Neural cell (in vitro differentiated cells): ENCODE results near the gene NR2C1. TPM values are rescaled to one million over a fixed set of nuclear protein-coding genes. Genes with fewer than 3 reads are reported as not detected.

ENCODE experiments used
- H2AFZ ChIP-seq: fragments of 200-600, 300-800 bp; sonication (generic), shearing (Covaris generic); 2 replicates; pipeline ENCODE4 v1.6.0; 2014; ENCODE audit warnings: low read depth, mild to moderate bottlenecking, antibody characterized with exemption, low read length, moderate library complexity
- H3F3A ChIP-seq: fragments of 200-600 bp; shearing (Covaris generic); 2 replicates; pipeline ENCODE4 v1.6.1; 2016; ENCODE audit warnings: mild to moderate bottlenecking, moderate library complexity, mixed read lengths, antibody characterized with exemption, low read length; ENCODE audit not compliant: insufficient read depth, poor library complexity, severe bottlenecking
- H3K27ac ChIP-seq: fragments of 200-600, 300-800 bp; sonication (generic), shearing (Covaris generic); 2 replicates; pipeline ENCODE4 v1.5.1; 2014; ENCODE audit warnings: mild to moderate bottlenecking, low read length, moderate library complexity
- H3K27me3 ChIP-seq: fragments of 300-800, 200-600 bp; sonication (generic), shearing (Covaris generic); 2 replicates; pipeline ENCODE4 v1.6.0; 2014; ENCODE audit warnings: mild to moderate bottlenecking, low read depth, low read length, moderate library complexity; ENCODE audit not compliant: insufficient read depth
- H3K36me3 ChIP-seq: fragments of 300-800, 200-600 bp; sonication (generic), shearing (Covaris generic); 2 replicates; pipeline ENCODE4 v1.5.1; 2014; ENCODE audit warnings: mild to moderate bottlenecking, antibody characterized with exemption, low read length, moderate library complexity; ENCODE audit not compliant: insufficient read depth
- H3K4me2 ChIP-seq: fragments of 300-800, 200-600 bp; sonication (generic), shearing (Covaris generic); 2 replicates; pipeline ENCODE4 v1.6.0; 2014; ENCODE audit warnings: mild to moderate bottlenecking, low read length
- H3K4me3 ChIP-seq: fragments of 300-800, 200-600 bp; sonication (generic), shearing (Covaris generic); 2 replicates; pipeline ENCODE4 v1.5.1; 2014; ENCODE audit warnings: mild to moderate bottlenecking, low read length, moderate library complexity
- H3K79me2 ChIP-seq: fragments of 200-600 bp; shearing (Covaris generic); replicated peaks from 2 replicates; pipeline ENCODE4 v1.6.0; 2014; ENCODE audit warnings: mild to moderate bottlenecking, low read length, moderate library complexity; ENCODE audit not compliant: insufficient read depth
- H3K9ac ChIP-seq: fragments of 300-800, 200-600 bp; sonication (generic), shearing (Covaris generic); 2 replicates; pipeline ENCODE4 v1.6.1; 2016; ENCODE audit warnings: mild to moderate bottlenecking, low read length, mixed read lengths
- H3K9me2 ChIP-seq: fragments of 200-600 bp; shearing (Covaris generic); 2 replicates; pipeline ENCODE4 v1.6.1; 2016; ENCODE audit warnings: mild to moderate bottlenecking, low read length, mixed read lengths; ENCODE audit not compliant: insufficient read depth
- H3K9me3 ChIP-seq: fragments of 200-600, 300-800 bp; sonication (generic), shearing (Covaris generic); 2 replicates; pipeline ENCODE4 v1.6.1; 2016; ENCODE audit warnings: mild to moderate bottlenecking, mixed run types, low read length, moderate library complexity, mixed read lengths
- H4K20me1 ChIP-seq: fragments of 200-600 bp; shearing (Covaris generic); 2 replicates; pipeline ENCODE4 v1.6.1; 2016; ENCODE audit warnings: mild to moderate bottlenecking, mixed run types; ENCODE audit not compliant: insufficient read depth
- CTCF ChIP-seq: fragments of 450-650 bp; IDR thresholded peaks from 2 replicates; pipeline ENCODE4 v1.5.1; 2014; ENCODE audit warnings: antibody characterized with exemption, mild to moderate bottlenecking, moderate library complexity; ENCODE audit not compliant: poor library complexity, severe bottlenecking
- EP300 ChIP-seq: fragments of 450-650 bp; conservative IDR thresholded peaks from 2 replicates; pipeline ENCODE4 v1.6.1; 2014; ENCODE audit warnings: antibody characterized with exemption, mild to moderate bottlenecking, moderate library complexity; ENCODE audit not compliant: poor library complexity, severe bottlenecking
- EZH2 ChIP-seq: fragments of 200-600, 300-800 bp; shearing (Covaris generic), sonication (generic); IDR thresholded peaks from 2 replicates; pipeline ENCODE4 v1.6.1; 2014; ENCODE audit warnings: antibody characterized with exemption, low read length, borderline replicate concordance, mild to moderate bottlenecking; ENCODE audit not compliant: insufficient read depth, poor library complexity, severe bottlenecking
- MXI1 ChIP-seq: fragments of 450-650 bp; conservative IDR thresholded peaks from 2 replicates; pipeline ENCODE4 v1.6.1; 2014; ENCODE audit warnings: antibody characterized with exemption, mild to moderate bottlenecking; ENCODE audit not compliant: poor library complexity, severe bottlenecking
- POLR2AphosphoS5 ChIP-seq: IDR thresholded peaks from 2 replicates; pipeline ENCODE4 v1.6.1; 2012
- RAD21 ChIP-seq: fragments of 450-650 bp; conservative IDR thresholded peaks from 2 replicates; pipeline ENCODE4 v1.6.1; 2014; ENCODE audit warnings: antibody characterized with exemption, mild to moderate bottlenecking, moderate library complexity
- REST ChIP-seq: IDR thresholded peaks from 2 replicates; pipeline ENCODE4 v1.6.1; 2012; ENCODE audit warnings: borderline replicate concordance
- SMC3 ChIP-seq: fragments of 450-650 bp; conservative IDR thresholded peaks from 2 replicates; pipeline ENCODE4 v1.6.1; 2014; ENCODE audit warnings: antibody characterized with exemption, mild to moderate bottlenecking, moderate library complexity; ENCODE audit not compliant: poor library complexity
- TAF1 ChIP-seq: IDR thresholded peaks from 2 replicates; pipeline ENCODE4 v1.6.1; 2012; ENCODE audit warnings: low read depth
- polyA plus RNA-seq: library from polyadenylated mRNA; depleted of rRNA; stranded (reverse); fragments of >200 nt; gene quantifications from 2 replicates; pipeline ENCODE4 v1.2.3, GENCODE V29; 2014

NR2C1 gene
- polyA plus RNA-seq, 1 donor from 2014 or later, result 137 TPM

- Histone ChIP-seq H3F3A (no peaks in the 10 kb centered on the region), H3K4me2 (no peak overlapping the region), H3K27me3 (no peaks in the 10 kb centered on the region)
These were observed 58.9 kb downstream of the NR2C1 start for GRCh38 chr12:95014554-95014953.

GRCh38 chr12:95006206-95006605 is 67.2 kb downstream of the NR2C1 start:
- Histone ChIP-seq H3K4me2 (no peak overlapping the region), H3K27ac (no peak overlapping the region), H3K36me3 (no peaks in the 10 kb centered on the region), H3F3A (no peaks in the 10 kb centered on the region), H4K20me1 (no peaks in the 10 kb centered on the region), H3K9ac (no peak overlapping the region), H2AFZ (no peak overlapping the region), H3K4me3 (no peak overlapping the region), H3K9me3 (peaks cover 5% of the 10 kb centered on the region), H3K79me2 (peaks cover 10% of the 10 kb centered on the region), H3K27me3 (no peaks in the 10 kb centered on the region), H3K9me2 (no peaks in the 10 kb centered on the region)
- TF ChIP-seq REST (no peak), EZH2 (no peak), SMC3 (no peak), EP300 (no peak), MXI1 (no peak), RAD21 (no peak), TAF1 (no peak), POLR2AphosphoS5 (no peak), CTCF (no peak)

More at GRCh38 chr12:95014554-95014953, 58.9 kb downstream of the NR2C1 start:
- Histone ChIP-seq H3K9me3 (no peaks in the 10 kb centered on the region), H3K4me3 (no peak overlapping the region), H3K27ac (no peak overlapping the region), H2AFZ (no peak overlapping the region), H3K9me2 (no peaks in the 10 kb centered on the region), H4K20me1 (no peaks in the 10 kb centered on the region), H3K9ac (no peak overlapping the region), H3K36me3 (no peaks in the 10 kb centered on the region), H3K79me2 (no peaks in the 10 kb centered on the region)
- TF ChIP-seq EP300, result no peak
- no peak for TF ChIP-seq MXI1
- TF ChIP-seq POLR2AphosphoS5, result no peak

GRCh38 chr12:95004610-95005009 is 68.8 kb downstream of the NR2C1 start:
- Histone ChIP-seq H3K27me3 (no peaks in the 10 kb centered on the region), H3K27ac (no peak overlapping the region), H3K4me3 (no peak overlapping the region), H3K79me2 (peaks cover 15% of the 10 kb centered on the region), H3F3A (no peaks in the 10 kb centered on the region), H3K4me2 (no peak overlapping the region), H2AFZ (no peak overlapping the region), H3K9ac (no peak overlapping the region), H3K9me3 (peaks cover 5% of the 10 kb centered on the region), H4K20me1 (no peaks in the 10 kb centered on the region), H3K9me2 (no peaks in the 10 kb centered on the region), H3K36me3 (no peaks in the 10 kb centered on the region)
- TF ChIP-seq RAD21 (no peak), EP300 (no peak), SMC3 (no peak), CTCF (no peak)
